KMS-11 (cell line): ENCODE results near the gene ST6GAL2.

Source experiments
- H2AFZ ChIP-seq: fragments of 200-600 bp; sonication (generic); 2 replicates; pipeline ENCODE4 v1.6.1; 2016; ENCODE audit warnings: antibody characterized with exemption, mixed run types, low read depth
- H3K27ac ChIP-seq: fragments of 200-600 bp; sonication (generic); 2 replicates; pipeline ENCODE4 v1.6.1; 2016; ENCODE audit warnings: mild to moderate bottlenecking, mixed run types
- H3K27me3 ChIP-seq: fragments of 200-600 bp; sonication (generic); 2 replicates; pipeline ENCODE4 v1.6.1; 2017; ENCODE audit warnings: mild to moderate bottlenecking, low read depth, mixed run types, moderate library complexity; ENCODE audit not compliant: insufficient read depth
- H3K36me3 ChIP-seq: fragments of 200-600 bp; sonication (generic); 2 replicates; pipeline ENCODE4 v1.6.1; 2017; ENCODE audit warnings: mild to moderate bottlenecking, mixed run types; ENCODE audit not compliant: insufficient read depth
- H3K4me1 ChIP-seq: fragments of 200-600 bp; sonication (generic); 2 replicates; pipeline ENCODE4 v1.6.1; 2016; ENCODE audit warnings: mild to moderate bottlenecking, low read depth, mixed run types; ENCODE audit not compliant: poor library complexity, severe bottlenecking
- H3K4me2 ChIP-seq: fragments of 200-600 bp; sonication (generic); 2 replicates; pipeline ENCODE4 v1.7.0; 2016; ENCODE audit warnings: mild to moderate bottlenecking, mixed run types
- H3K4me3 ChIP-seq: fragments of 200-600 bp; sonication (generic); IDR thresholded peaks from 2 replicates; pipeline ENCODE4 v1.6.1; 2017; ENCODE audit warnings: low read depth, low read length, mixed read lengths; ENCODE audit not compliant: insufficient read depth
- H3K79me2 ChIP-seq: fragments of 200-600 bp; sonication (generic); 2 replicates; pipeline ENCODE4 v1.6.1; 2016; ENCODE audit warnings: low read depth, mixed run types; ENCODE audit not compliant: insufficient read depth
- H3K9ac ChIP-seq: fragments of 200-600 bp; sonication (generic); 2 replicates; pipeline ENCODE4 v1.6.1; 2016; ENCODE audit warnings: mild to moderate bottlenecking, mixed run types
- H4K20me1 ChIP-seq: fragments of 200-600 bp; sonication (generic); 2 replicates; pipeline ENCODE4 v1.6.1; 2016; ENCODE audit warnings: mild to moderate bottlenecking, mixed run types; ENCODE audit not compliant: insufficient read depth
- CTCF ChIP-seq: fragments of 200-600 bp; sonication (generic); conservative IDR thresholded peaks from 2 replicates; pipeline ENCODE4 v1.6.1; 2017; ENCODE audit warnings: low read depth, mild to moderate bottlenecking, antibody characterized with exemption, low read length, moderate library complexity, mixed read lengths

Gene ST6GAL2

GRCh38 chr2:106919012-106919411 is 33.0 kb upstream of the ST6GAL2 start:
- no peaks in the 10 kb centered on the region for H4K20me1 ChIP-seq
- H3K27me3 ChIP-seq, result no peaks in the 10 kb centered on the region
- H3K27ac ChIP-seq, result no peak overlapping the region
- H3K4me2 ChIP-seq, result no peak overlapping the region
- no peak overlapping the region for H2AFZ ChIP-seq
- no peaks in the 10 kb centered on the region for H3K36me3 ChIP-seq
- no peak overlapping the region for H3K9ac ChIP-seq
- H3K79me2 ChIP-seq, result no peaks in the 10 kb centered on the region
- TF ChIP-seq CTCF, result no peak
- H3K4me1 ChIP-seq, result no peaks in the 10 kb centered on the region
- no peak overlapping the region for H3K4me3 ChIP-seq

GRCh38 chr2:106904242-106904641 is 18.3 kb upstream of the ST6GAL2 start:
- Histone ChIP-seq H3K4me2 (no peak overlapping the region), H3K36me3 (no peaks in the 10 kb centered on the region), H2AFZ (no peak overlapping the region), H3K4me3 (no peak overlapping the region), H3K79me2 (no peaks in the 10 kb centered on the region), H4K20me1 (no peaks in the 10 kb centered on the region), H3K4me1 (no peaks in the 10 kb centered on the region), H3K27ac (no peak overlapping the region), H3K27me3 (no peaks in the 10 kb centered on the region), H3K9ac (no peak overlapping the region)
- no peak for TF ChIP-seq CTCF

DNA sequence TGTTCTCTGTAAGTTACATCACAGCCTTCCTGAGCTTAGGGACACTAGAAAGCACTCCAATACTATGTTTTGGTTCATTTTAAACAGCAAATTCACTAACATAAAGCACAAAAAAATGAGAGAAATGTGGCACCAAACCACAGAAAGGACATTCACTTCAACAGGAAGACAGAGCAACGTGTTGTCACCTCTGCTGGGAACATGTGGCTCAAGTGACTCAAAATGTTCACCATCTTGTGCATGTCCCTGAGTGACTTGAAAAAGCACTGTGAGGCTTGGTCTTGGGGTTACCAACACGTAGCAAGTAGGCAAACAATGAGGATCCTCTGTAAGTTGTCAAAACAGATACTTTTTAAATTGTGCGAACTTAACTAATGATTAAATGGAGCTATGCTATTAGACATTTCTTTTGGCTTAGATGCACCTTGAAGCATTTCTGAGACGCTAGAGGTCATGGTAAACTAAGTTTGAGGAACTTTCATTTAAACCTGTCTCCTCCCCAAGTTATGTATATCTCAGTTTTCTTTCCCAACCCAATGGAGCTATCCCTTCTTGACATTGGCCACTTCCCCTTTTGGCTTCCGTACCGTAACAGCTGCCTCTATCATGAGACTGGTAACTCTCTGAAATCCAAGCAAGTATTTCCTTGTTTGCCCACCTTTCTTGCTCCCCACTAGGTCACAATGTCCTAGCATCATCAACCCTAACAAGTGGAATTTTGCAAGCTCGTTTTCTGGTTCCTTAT is 14.0 kb upstream of the ST6GAL2 start:
- no peaks in the 10 kb centered on the region for H3K4me1 ChIP-seq
- H3K27ac ChIP-seq, result no peak overlapping the region
- no peaks in the 10 kb centered on the region for H3K27me3 ChIP-seq
- H3K36me3 ChIP-seq, result no peaks in the 10 kb centered on the region
- no peak for TF ChIP-seq CTCF
- H3K9ac ChIP-seq, result no peak overlapping the region
- no peak overlapping the region for H2AFZ ChIP-seq
- no peaks in the 10 kb centered on the region for H4K20me1 ChIP-seq
- no peak overlapping the region for H3K4me2 ChIP-seq
- H3K4me3 ChIP-seq, result no peak overlapping the region
- H3K79me2 ChIP-seq, result no peaks in the 10 kb centered on the region

GRCh38 chr2:106894545-106894944 is 8.6 kb upstream of the ST6GAL2 start:
- H2AFZ ChIP-seq, result no peak overlapping the region
- no peak overlapping the region for H3K27ac ChIP-seq
- H3K4me2 ChIP-seq, result no peak overlapping the region
- peaks cover 30% of the 10 kb centered on the region for H3K4me1 ChIP-seq
- H3K9ac ChIP-seq, result no peak overlapping the region
- no peaks in the 10 kb centered on the region for H3K36me3 ChIP-seq
- no peak overlapping the region for H3K4me3 ChIP-seq
- no peak for TF ChIP-seq CTCF
- H4K20me1 ChIP-seq, result no peaks in the 10 kb centered on the region
- H3K79me2 ChIP-seq, result no peaks in the 10 kb centered on the region
- no peaks in the 10 kb centered on the region for H3K27me3 ChIP-seq
